Stimulated activated naive B cell treated with anti-CD40 and anti-IgM and Interleukin-4, amounts not matched to agents 10 μg/mL and 1 μg/mL and 100 μg/mL, for 72 hours (primary cell): Measurements from ENCODE around the gene GATAD1.
"Not testable (repeated sequence)": the region's sequence is repeated elsewhere in the genome, so short reads cannot be mapped to it uniquely, and the experiment has no call there.

Source experiments
- ATAC-seq, 2 donors: fragments of 150-1000 bp; cut with Tn5 transposase; replicated peaks; 2 replicates each; pipeline ENCODE4 v1.10.0; 2021; ENCODE audit warnings: moderate library complexity in 1 of 2
- DNase-seq: peaks from one replicate; pipeline ENCODE4 v3.0.0; 2021
- H3K27ac Mint-ChIP-seq: one replicate; pipeline ENCODE4 v1.8.0; 2022; ENCODE audit warnings: mild to moderate bottlenecking, mixed read lengths
- H3K27me3 Mint-ChIP-seq, 2 donors: one replicate each; pipeline ENCODE4 v1.8.0; 2022; ENCODE audit warnings: mixed read lengths in 2 of 2
- H3K36me3 Mint-ChIP-seq, 2 donors: one replicate each; pipeline ENCODE4 v1.8.0; 2022; ENCODE audit warnings: mixed read lengths in 2 of 2, mild to moderate bottlenecking in 1 of 2
- H3K4me1 Mint-ChIP-seq, 2 donors: one replicate each; pipeline ENCODE4 v1.8.0; 2022; ENCODE audit warnings: mixed read lengths in 2 of 2, mild to moderate bottlenecking in 1 of 2
- H3K4me3 Mint-ChIP-seq, 2 donors: one replicate each; pipeline ENCODE4 v1.8.0; 2022; ENCODE audit warnings: mild to moderate bottlenecking in 2 of 2, mixed read lengths in 2 of 2, moderate library complexity in 1 of 2
- H3K9me3 Mint-ChIP-seq, 2 donors: one replicate each; pipeline ENCODE4 v1.8.0; 2022; ENCODE audit warnings: mixed read lengths in 2 of 2, mild to moderate bottlenecking in 1 of 2

Gene GATAD1

GRCh38 chr7:92423710-92424131 lies 23.6 kb upstream of the GATAD1 start:
- Mint-ChIP-seq H3K27me3 (peaks cover 9 to 17% of the 10 kb centered on the region in 2 donors), H3K4me3 (peak overlapping the region; percentile 1 to 30), H3K9me3 (no peaks in the 10 kb centered on the region), H3K4me1 (peaks cover 7 to 9% of the 10 kb centered on the region in 2 donors), H3K27ac (no peak overlapping the region), H3K36me3 (no peaks in the 10 kb centered on the region)
- no peak for DNase-seq
- no peak for ATAC-seq

- peak overlapping the region in 1 of 2 donors; percentile 25 for H3K4me3 Mint-ChIP-seq
- no peaks in the 10 kb centered on the region for H3K36me3 Mint-ChIP-seq
- DNase-seq, result no peak
- peaks cover 9 to 17% of the 10 kb centered on the region in 2 donors for H3K27me3 Mint-ChIP-seq
- no peak overlapping the region for H3K27ac Mint-ChIP-seq
- H3K4me1 Mint-ChIP-seq, result peaks cover 7 to 9% of the 10 kb centered on the region in 2 donors
- ATAC-seq, result no peak
- H3K9me3 Mint-ChIP-seq, result no peaks in the 10 kb centered on the region
Measured at GRCh38 chr7:92425311-92425947, 21.9 kb upstream of the GATAD1 start.

- no peak for DNase-seq
- H3K27ac Mint-ChIP-seq, result no peak overlapping the region
- H3K27me3 Mint-ChIP-seq, result peaks cover 9 to 17% of the 10 kb centered on the region in 2 donors
- no peak overlapping the region for H3K4me3 Mint-ChIP-seq
- no peaks in the 10 kb centered on the region for H3K9me3 Mint-ChIP-seq
- ATAC-seq, result no peak
- no peaks in the 10 kb centered on the region for H3K36me3 Mint-ChIP-seq
- peaks cover 7 to 9% of the 10 kb centered on the region in 2 donors for H3K4me1 Mint-ChIP-seq
Measured at GRCh38 chr7:92427193-92427592, 20.1 kb upstream of the GATAD1 start.

GRCh38 chr7:92432299-92432946 lies 14.9 kb upstream of the GATAD1 start:
- no peaks in the 10 kb centered on the region for H3K36me3 Mint-ChIP-seq
- no peak for ATAC-seq
- no peak for DNase-seq

GRCh38 chr7:92433019-92433418 lies 14.3 kb upstream of the GATAD1 start:
- Mint-ChIP-seq H3K4me3 (no peak overlapping the region), H3K27ac (no peak overlapping the region), H3K36me3 (no peaks in the 10 kb centered on the region), H3K9me3 (no peaks in the 10 kb centered on the region), H3K27me3 (peaks cover 0 to 10% of the 10 kb centered on the region in 2 donors), H3K4me1 (no peaks in the 10 kb centered on the region)
- ATAC-seq, result no peak
- DNase-seq, result no peak

More at GRCh38 chr7:92432299-92432946, 14.9 kb upstream of the GATAD1 start:
- no peak overlapping the region for H3K4me3 Mint-ChIP-seq
- H3K9me3 Mint-ChIP-seq, result no peaks in the 10 kb centered on the region
- H3K27ac Mint-ChIP-seq, result no peak overlapping the region
- no peaks in the 10 kb centered on the region for H3K4me1 Mint-ChIP-seq
- H3K27me3 Mint-ChIP-seq, result peaks cover 0 to 6% of the 10 kb centered on the region in 2 donors

GRCh38 chr7:92435542-92435941 lies 11.7 kb upstream of the GATAD1 start:
- H3K27ac Mint-ChIP-seq, result no peak overlapping the region
- no peaks in the 10 kb centered on the region for H3K4me1 Mint-ChIP-seq
- no peak for ATAC-seq
- DNase-seq, result no peak
- no peak overlapping the region for H3K4me3 Mint-ChIP-seq
- peaks cover 0 to 11% of the 10 kb centered on the region in 2 donors for H3K27me3 Mint-ChIP-seq
- no peaks in the 10 kb centered on the region for H3K36me3 Mint-ChIP-seq
- H3K9me3 Mint-ChIP-seq, result no peaks in the 10 kb centered on the region

- Mint-ChIP-seq H3K36me3 (no peaks in the 10 kb centered on the region), H3K9me3 (no peaks in the 10 kb centered on the region), H3K4me1 (no peaks in the 10 kb centered on the region), H3K27ac (no peak overlapping the region), H3K4me3 (no peak overlapping the region), H3K27me3 (peaks cover 0 to 11% of the 10 kb centered on the region in 2 donors)
- ATAC-seq (no peak), DNase-seq (no peak)
Measured at GRCh38 chr7:92436612-92437445, 10.5 kb upstream of the GATAD1 start.

GRCh38 chr7:92437956-92438491 lies 9.3 kb upstream of the GATAD1 start:
- H3K27me3 Mint-ChIP-seq, result peaks cover 0 to 11% of the 10 kb centered on the region in 2 donors
- no peaks in the 10 kb centered on the region for H3K36me3 Mint-ChIP-seq
- no peak overlapping the region for H3K4me3 Mint-ChIP-seq
- no peak overlapping the region for H3K27ac Mint-ChIP-seq
- ATAC-seq, result no peak
- H3K9me3 Mint-ChIP-seq, result peaks cover 0 to 5% of the 10 kb centered on the region in 2 donors
- peaks cover 3 to 10% of the 10 kb centered on the region in 2 donors for H3K4me1 Mint-ChIP-seq
- DNase-seq, result no peak

GRCh38 chr7:92442720-92443119 lies 4.6 kb upstream of the GATAD1 start:
- ATAC-seq, H3K27ac Mint-ChIP-seq, H3K4me3 Mint-ChIP-seq, DNase-seq, H3K27me3 Mint-ChIP-seq, H3K36me3 Mint-ChIP-seq, H3K9me3 Mint-ChIP-seq: not testable (repeated sequence)
- peaks cover 3 to 19% of the 10 kb centered on the region in 2 donors for H3K4me1 Mint-ChIP-seq

GRCh38 chr7:92446869-92447344 lies 375 bp upstream of the GATAD1 start:
- Mint-ChIP-seq H3K27ac (peak overlapping the region; percentile 95), H3K4me1 (peaks cover 9 to 19% of the 10 kb centered on the region in 2 donors), H3K4me3 (peak overlapping the region; percentile 87 to 94), H3K9me3 (peaks cover 0 to 5% of the 10 kb centered on the region in 2 donors), H3K36me3 (peaks cover 5 to 8% of the 10 kb centered on the region in 2 donors), H3K27me3 (no peaks in the 10 kb centered on the region)
- ATAC-seq (no peak), DNase-seq (no peak)

- Mint-ChIP-seq H3K27ac (peak overlapping the region; percentile 94), H3K36me3 (peaks cover 8 to 11% of the 10 kb centered on the region in 2 donors), H3K4me1 (peaks cover 8 to 9% of the 10 kb centered on the region in 2 donors), H3K4me3 (peak overlapping the region; percentile 89 to 94), H3K27me3 (no peaks in the 10 kb centered on the region), H3K9me3 (no peaks in the 10 kb centered on the region)
- peak; percentile 34 for DNase-seq
- peak; percentile 31 to 45 for ATAC-seq
Measured at GRCh38 chr7:92448205-92448747, 994 bp downstream of the GATAD1 start.

- Mint-ChIP-seq H3K27ac (no peak overlapping the region), H3K36me3 (peaks cover 15 to 25% of the 10 kb centered on the region in 2 donors), H3K4me3 (no peak overlapping the region), H3K27me3 (no peaks in the 10 kb centered on the region), H3K9me3 (no peaks in the 10 kb centered on the region), H3K4me1 (peaks cover 0 to 9% of the 10 kb centered on the region in 2 donors)
- DNase-seq (no peak), ATAC-seq (no peak)
Measured at GRCh38 chr7:92451645-92452044, 4.4 kb downstream of the GATAD1 start.

GRCh38 chr7:92456236-92456635 lies 9.0 kb downstream of the GATAD1 start:
- peaks cover 17 to 26% of the 10 kb centered on the region in 2 donors for H3K36me3 Mint-ChIP-seq
- no peak overlapping the region for H3K4me3 Mint-ChIP-seq
- no peak overlapping the region for H3K27ac Mint-ChIP-seq
- DNase-seq, result no peak
- no peaks in the 10 kb centered on the region for H3K27me3 Mint-ChIP-seq
- H3K9me3 Mint-ChIP-seq, result no peaks in the 10 kb centered on the region
- H3K4me1 Mint-ChIP-seq, result peaks cover 0 to 3% of the 10 kb centered on the region in 2 donors
- ATAC-seq, result no peak

GRCh38 chr7:92460109-92460508 lies 12.8 kb downstream of the GATAD1 start:
- no peak overlapping the region for H3K27ac Mint-ChIP-seq
- H3K36me3 Mint-ChIP-seq, result peaks cover 12 to 24% of the 10 kb centered on the region in 2 donors
- H3K9me3 Mint-ChIP-seq, result no peaks in the 10 kb centered on the region
- ATAC-seq (no peak), DNase-seq (no peak)
- H3K27me3 Mint-ChIP-seq, result no peaks in the 10 kb centered on the region
- no peak overlapping the region for H3K4me3 Mint-ChIP-seq
- H3K4me1 Mint-ChIP-seq, result no peaks in the 10 kb centered on the region
